ENCODE data around the gene CD160.
"Not testable (repeated sequence)": the region's sequence is repeated elsewhere in the genome, so short reads cannot be mapped to it uniquely, and the experiment has no call there.

GRCh38 chr1:145761498-145761897, 42.2 kb downstream of the CD160 start:
- TF ChIP-seq NRF1 (conservative IDR thresholded peaks at IDR 0.05; ENCODE audit: low read depth, low read length); CTCF (IDR thresholded peaks at IDR 0.05 in 2 of 3, conservative IDR thresholded peaks at IDR 0.05 in 1 of 3; ENCODE audit: control insufficient read depth in 2 of 3, extremely low read depth in 1 of 3, insufficient read depth in 1 of 3, low read depth in 3 of 3, low read length in 3 of 3); HSF1 (IDR thresholded peaks at IDR 0.05; ENCODE audit: low read depth, low read length); USF2 (IDR thresholded peaks at IDR 0.05; ENCODE audit: borderline replicate concordance, low read depth, low read length); PBX3 (IDR thresholded peaks at IDR 0.05; ENCODE audit: insufficient replicate concordance, low read depth, low read length); CREB1 (IDR thresholded peaks at IDR 0.05; ENCODE audit: low read depth); PRDM15 (CRISPR knock-in tag; IDR thresholded peaks at IDR 0.05); BACH1 (IDR thresholded peaks at IDR 0.05; ENCODE audit: borderline replicate concordance); MTA3 (IDR thresholded peaks at IDR 0.05; ENCODE audit: borderline replicate concordance, low read length); MEF2B (IDR thresholded peaks at IDR 0.05; ENCODE audit: partially characterized antibody, poor library complexity, severe bottlenecking); RELA (IDR thresholded peaks at IDR 0.05; ENCODE audit: borderline replicate concordance, partially characterized antibody); ASH2L (IDR thresholded peaks at IDR 0.05; ENCODE audit: borderline replicate concordance, low read depth); ATF2 (IDR thresholded peaks at IDR 0.05; ENCODE audit: low read length): not testable (repeated sequence)

Measured in GM12878 (cell line).